ENCODE data around the gene CELF1. TPM values are rescaled to one million over a fixed set of nuclear protein-coding genes. Genes with fewer than 3 reads are reported as not detected.
A peak's percentile ranks its signal among the peaks of the same experiment; 100 is the strongest.

Gene CELF1
- total RNA-seq, 1 donor from 2014 or later, result 97.5 TPM

DNA sequence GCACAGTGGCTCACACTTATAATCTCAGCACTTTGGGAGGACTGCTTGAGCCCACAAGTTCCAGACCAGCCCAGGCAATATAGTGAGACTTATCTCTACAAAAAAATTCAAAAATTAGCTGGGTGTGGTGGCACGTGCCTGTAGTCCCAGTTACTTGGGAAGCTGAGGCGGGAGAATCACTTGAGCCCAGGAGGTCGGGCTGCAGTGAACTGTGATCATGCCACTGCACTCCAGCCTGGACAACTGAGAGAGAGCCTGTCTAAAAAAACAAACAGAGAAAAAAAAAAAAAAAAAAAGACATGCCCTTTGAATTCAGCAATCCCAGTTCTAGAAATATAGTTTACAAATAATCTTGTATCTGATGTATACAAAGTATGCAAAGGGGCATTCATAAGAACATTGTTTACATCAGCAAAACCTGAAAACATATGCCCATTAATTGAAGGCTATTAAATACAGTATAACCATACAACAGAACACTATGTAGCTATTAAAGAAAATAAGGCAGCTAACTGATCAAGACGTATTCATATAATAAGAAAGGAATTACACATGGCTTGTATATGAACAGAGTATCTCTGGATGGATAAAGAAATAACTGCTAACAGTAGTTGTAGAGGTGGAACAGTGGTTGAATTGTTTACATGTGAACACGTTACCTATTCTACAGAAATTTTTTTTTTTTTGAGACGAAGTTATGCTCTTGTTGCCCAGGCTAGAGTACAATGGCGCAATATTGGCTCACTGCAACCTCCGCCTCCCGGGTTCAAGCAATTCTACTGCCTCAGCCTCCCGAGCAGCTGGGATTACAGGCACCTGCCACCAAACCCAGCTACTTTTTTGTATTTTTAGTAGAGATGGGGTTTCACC is 35.7 kb downstream of the CELF1 start:
- Histone ChIP-seq H3K4me1 (peaks cover 75% of the 10 kb centered on the region), H3K27me3 (no peaks in the 10 kb centered on the region), H3K36me3 (no peaks in the 10 kb centered on the region), H3K4me3 (no peak overlapping the region), H3K9me3 (no peaks in the 10 kb centered on the region), H3K27ac (no peak overlapping the region)
- intact Hi-C loops (cut with DNase I), result no loop called here
- no peak for ATAC-seq
- TF ChIP-seq, protein P1, sequence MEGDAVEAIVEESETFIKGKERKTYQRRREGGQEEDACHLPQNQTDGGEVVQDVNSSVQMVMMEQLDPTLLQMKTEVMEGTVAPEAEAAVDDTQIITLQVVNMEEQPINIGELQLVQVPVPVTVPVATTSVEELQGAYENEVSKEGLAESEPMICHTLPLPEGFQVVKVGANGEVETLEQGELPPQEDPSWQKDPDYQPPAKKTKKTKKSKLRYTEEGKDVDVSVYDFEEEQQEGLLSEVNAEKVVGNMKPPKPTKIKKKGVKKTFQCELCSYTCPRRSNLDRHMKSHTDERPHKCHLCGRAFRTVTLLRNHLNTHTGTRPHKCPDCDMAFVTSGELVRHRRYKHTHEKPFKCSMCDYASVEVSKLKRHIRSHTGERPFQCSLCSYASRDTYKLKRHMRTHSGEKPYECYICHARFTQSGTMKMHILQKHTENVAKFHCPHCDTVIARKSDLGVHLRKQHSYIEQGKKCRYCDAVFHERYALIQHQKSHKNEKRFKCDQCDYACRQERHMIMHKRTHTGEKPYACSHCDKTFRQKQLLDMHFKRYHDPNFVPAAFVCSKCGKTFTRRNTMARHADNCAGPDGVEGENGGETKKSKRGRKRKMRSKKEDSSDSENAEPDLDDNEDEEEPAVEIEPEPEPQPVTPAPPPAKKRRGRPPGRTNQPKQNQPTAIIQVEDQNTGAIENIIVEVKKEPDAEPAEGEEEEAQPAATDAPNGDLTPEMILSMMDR (IDR thresholded peaks at IDR 0.05), result no peak
- no peak for DNase-seq

GRCh38 chr11:47516155-47516554 is 36.8 kb downstream of the CELF1 start:
- Histone ChIP-seq H3K9me3 (no peaks in the 10 kb centered on the region), H3K4me1 (peaks cover 76% of the 10 kb centered on the region), H3K27ac (no peak overlapping the region), H3K36me3 (no peaks in the 10 kb centered on the region), H3K4me3 (no peak overlapping the region), H3K27me3 (no peaks in the 10 kb centered on the region)
- DNase-seq (no peak), ATAC-seq (no peak)
- TF ChIP-seq, protein P1 (IDR thresholded peaks at IDR 0.05), result no peak
- intact Hi-C loops (cut with DNase I), result no loop called here

DNA sequence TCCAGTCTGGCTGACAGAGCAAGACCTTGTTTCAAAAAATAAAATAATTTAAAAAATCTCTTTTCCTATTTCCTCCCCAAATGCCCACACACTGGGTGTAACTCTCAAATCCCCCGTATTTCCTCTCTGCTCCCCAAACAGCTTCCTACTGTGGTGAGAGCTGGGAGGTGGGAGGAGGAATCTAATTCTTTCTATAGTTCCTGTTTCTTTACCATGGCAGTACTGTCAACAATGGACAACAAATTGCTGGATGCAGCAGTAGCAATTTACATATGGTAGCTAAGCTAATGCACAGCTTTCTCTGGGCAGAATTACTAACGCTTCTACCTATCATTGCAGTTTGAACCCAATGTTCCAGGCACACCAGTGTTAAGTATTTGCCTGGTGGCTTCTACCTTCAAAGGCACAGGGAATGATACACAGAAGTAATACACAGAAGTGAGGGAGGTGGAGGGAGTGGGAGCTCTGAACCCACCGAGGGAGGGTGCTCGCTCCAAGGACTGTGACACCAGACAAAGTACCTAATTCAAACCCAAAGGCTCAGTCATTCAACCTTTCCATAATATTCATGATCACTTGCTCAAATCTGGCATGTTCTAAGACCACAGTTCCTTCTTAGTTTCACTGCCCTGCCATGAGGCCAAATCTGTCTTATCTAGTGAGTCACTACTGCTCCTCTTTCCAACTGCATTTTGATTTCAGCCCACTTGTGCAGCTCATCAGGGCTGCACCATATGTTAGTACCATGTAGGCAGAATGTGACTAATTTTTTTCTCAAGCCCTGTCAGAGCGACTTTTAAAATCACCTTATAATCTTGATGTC is 37.9 kb downstream of the CELF1 start:
- TF ChIP-seq, protein P1 (IDR thresholded peaks at IDR 0.05), result no peak
- H3K4me1 ChIP-seq, result peaks cover 80% of the 10 kb centered on the region
- intact Hi-C loops (cut with DNase I), result no loop called here
- no peaks in the 10 kb centered on the region for H3K36me3 ChIP-seq
- peak overlapping the region; percentile 64 for H3K27ac ChIP-seq
- DNase-seq, result no peak
- no peak overlapping the region for H3K4me3 ChIP-seq
- H3K27me3 ChIP-seq, result no peaks in the 10 kb centered on the region
- no peaks in the 10 kb centered on the region for H3K9me3 ChIP-seq
- ATAC-seq, result peak; percentile 89

DNA sequence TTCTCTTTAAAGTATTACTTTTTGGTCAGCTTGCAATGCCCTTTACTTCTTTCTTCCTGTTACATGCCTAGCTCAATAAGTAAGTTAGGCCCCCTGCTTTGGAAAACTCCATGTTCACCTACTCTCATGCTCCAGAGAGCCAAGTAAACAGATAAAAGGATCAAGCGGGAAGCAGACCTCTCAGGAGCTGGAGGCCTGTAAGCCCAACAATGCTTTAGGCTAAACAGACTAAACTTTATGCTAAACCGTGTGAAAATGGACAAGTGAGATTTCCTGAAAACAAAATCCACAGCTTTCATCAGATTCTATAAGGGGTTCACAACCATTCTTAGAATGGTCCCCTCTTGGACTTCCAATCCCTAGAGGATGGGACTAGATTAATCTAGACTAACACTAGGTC is 40.2 kb downstream of the CELF1 start:
- ATAC-seq, result peak; percentile 4
- peaks cover 84% of the 10 kb centered on the region for H3K4me1 ChIP-seq

GRCh38 chr11:47511917-47512316 is 41.0 kb downstream of the CELF1 start:
- no peak overlapping the region for H3K4me3 ChIP-seq
- H3K27me3 ChIP-seq, result no peaks in the 10 kb centered on the region
- ATAC-seq, result no peak
- intact Hi-C loops (cut with DNase I), result no loop called here
- H3K4me1 ChIP-seq, result peaks cover 84% of the 10 kb centered on the region
- TF ChIP-seq, protein P1 (IDR thresholded peaks at IDR 0.05), result no peak
- H3K9me3 ChIP-seq, result no peaks in the 10 kb centered on the region
- DNase-seq, result no peak
- H3K27ac ChIP-seq, result no peak overlapping the region
- no peaks in the 10 kb centered on the region for H3K36me3 ChIP-seq

More for the DNA sequence above, 40.2 kb downstream of the CELF1 start:
- no peaks in the 10 kb centered on the region for H3K36me3 ChIP-seq
- no peaks in the 10 kb centered on the region for H3K9me3 ChIP-seq
- peak overlapping the region; percentile 43 for H3K27ac ChIP-seq
- no peaks in the 10 kb centered on the region for H3K27me3 ChIP-seq
- TF ChIP-seq, protein P1 (IDR thresholded peaks at IDR 0.05), result no peak
- DNase-seq, result no peak
- H3K4me3 ChIP-seq, result no peak overlapping the region
- intact Hi-C loops (cut with DNase I), result no loop called here

All from upper lobe of right lung (tissue), 1 donor.